ENCODE data around the gene DMD.
"Not testable (repeated sequence)": the region's sequence is repeated elsewhere in the genome, so short reads cannot be mapped to it uniquely, and the experiment has no call there.

The DMD gene

GRCh38 chrX:31377821-31378220 is 1833.5 kb downstream of the DMD start:
- not testable (repeated sequence) for DNase-seq

DNA sequence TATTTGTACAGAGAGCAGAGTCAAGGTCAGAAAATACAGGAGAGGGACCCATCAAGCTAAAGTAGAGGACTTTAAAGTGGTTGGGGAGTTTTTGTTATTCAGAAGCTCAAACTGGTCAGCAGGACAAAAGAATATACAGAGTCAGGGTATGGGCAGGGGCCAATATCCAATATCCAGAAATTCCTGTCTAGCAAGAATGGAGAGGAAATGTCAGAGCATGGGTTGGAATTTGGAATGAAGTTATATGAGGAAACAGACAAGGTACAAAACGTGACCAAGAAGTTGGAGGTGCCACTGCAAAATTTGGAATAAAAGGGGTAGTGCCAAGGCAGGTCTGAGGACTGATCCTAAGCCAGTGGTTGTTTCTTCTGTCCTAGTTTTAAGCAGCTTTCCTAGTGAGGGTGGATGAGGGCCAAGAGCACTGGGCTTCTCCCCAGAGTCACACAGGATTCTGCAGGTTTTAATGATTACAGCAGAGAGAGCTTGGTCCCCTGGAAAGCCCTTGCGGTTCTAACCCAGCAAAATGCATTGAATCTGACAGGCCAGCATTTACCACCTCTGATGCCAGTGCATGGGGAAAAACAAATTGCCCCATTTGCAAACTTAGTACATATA is 1834.8 kb downstream of the DMD start:
- no peak for DNase-seq

GRCh38 chrX:31374786-31375185 is 1836.6 kb downstream of the DMD start:
- DNase-seq: no peak

DNA sequence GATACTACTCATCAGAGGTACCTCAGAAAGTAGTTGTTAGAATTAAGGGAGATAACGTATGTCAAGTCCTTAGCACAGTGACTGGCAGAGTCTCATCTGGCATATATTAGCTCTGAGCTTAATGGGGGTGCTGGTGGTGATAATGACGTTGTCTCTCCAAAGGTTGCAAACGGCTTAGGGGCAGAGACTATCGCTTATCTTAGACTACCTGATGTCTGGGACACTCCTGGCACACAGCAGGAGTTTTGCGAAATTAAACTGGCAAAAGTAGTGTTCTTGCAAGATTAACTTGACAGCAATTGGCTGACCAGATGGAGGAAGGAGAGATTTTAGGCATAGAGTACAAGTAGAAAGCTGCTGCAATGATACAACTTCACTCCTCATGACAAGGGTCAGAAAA is 1839.4 kb downstream of the DMD start:
- DNase-seq: no peak

- DNase-seq: no peak
Measured at GRCh38 chrX:31367816-31368215, 1843.5 kb downstream of the DMD start.

- no peak for DNase-seq
Measured at GRCh38 chrX:31366041-31366440, 1845.3 kb downstream of the DMD start.

DNA sequence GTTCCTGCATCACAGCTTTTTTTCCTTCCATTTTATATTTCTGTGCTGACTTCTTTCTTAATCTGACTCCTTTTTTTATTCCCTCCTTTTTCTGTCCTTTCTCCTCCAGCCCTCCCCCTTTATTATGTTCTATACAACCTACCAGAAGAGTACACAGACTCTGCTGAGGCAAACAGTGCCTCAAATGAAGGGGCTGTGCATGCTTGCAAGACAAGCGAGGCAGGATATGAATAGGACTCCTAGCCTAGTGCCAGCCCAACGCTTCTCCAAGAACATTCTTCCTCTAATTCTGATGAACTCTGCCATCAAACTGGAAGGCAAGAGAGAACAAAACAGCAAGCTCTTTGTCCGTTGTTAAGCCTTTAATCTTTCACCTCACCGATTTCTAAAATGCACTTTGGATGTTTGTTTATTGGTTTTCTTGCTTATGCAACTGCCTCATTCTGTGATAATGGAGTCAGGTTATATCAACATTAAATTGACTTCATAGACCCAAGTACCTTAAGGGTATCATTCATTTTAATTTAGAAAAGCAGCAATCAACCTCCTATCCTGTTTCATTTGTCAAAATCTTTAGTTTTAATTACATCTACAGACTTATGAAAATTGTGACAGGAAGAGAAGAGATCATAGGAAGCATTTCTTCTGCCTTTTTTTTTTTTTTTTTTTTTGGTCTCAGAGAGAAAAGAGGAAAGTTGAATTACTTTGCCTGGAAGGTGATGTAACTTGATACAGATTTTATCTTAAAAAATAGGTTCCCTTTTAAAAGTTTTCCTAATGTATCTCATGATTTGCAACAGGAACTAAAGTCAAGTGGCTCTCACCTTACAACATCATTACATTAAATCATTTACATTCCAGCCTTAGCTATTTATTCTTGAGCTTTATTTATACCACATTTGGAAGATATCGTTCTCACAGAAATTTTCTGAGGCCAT is 1854.8 kb downstream of the DMD start:
- DNase-seq: no peak

- no peak for DNase-seq
Measured at GRCh38 chrX:31355206-31355955, 1856.0 kb downstream of the DMD start.

DNA sequence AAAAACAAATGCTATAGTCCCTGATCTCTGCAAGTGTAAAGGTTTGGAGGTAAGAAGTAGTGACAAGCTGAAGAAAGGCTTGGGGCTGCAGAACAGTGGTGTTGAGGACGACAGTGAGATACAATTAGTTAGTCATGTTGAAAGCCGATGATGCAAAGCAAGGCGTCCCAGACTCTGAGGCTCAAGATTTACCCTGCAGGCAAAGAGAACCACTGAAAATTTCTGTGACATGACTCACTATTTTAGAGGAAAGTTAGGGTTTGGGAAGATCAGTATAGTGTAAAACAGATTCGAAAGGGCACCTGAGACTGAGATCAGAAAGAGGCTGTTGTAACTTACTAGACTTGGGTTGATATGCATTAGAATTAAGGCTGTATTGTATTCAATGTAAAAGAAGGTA is 1858.3 kb downstream of the DMD start:
- no peak for DNase-seq

DNA sequence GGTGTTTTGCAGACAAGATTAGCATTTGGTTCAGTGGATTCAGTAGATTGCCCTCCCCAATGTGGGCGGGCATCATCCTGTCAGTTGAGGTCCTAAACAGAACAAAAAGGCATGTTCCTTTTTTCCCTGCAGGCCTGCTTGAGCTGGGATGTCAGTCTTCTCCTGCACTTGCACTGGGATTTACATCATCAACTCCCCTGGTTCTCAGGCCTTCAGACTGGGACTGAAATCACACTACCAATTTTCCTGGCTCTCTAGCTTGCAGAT is 1860.6 kb downstream of the DMD start:
- no peak for DNase-seq

GRCh38 chrX:31349515-31349914 is 1861.8 kb downstream of the DMD start:
- no peak for DNase-seq

DNA sequence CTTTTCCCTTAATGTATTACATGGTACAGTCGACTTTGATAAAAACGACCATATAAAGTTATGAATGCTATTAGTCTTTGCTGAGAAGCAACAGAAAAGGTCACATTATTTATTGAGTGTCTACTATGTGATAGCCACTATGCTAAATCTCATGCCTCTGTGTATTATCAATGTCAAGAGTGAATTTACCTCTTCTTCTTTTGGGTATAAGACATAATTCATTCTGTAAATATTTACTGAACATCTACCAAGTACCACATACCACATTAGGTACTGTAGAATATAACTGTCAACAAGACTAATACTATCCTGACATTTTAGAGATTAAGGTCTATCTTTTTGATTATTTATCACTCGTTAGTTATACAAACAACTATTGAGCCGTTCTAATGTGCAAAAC is 1870.8 kb downstream of the DMD start:
- DNase-seq: no peak

DNA sequence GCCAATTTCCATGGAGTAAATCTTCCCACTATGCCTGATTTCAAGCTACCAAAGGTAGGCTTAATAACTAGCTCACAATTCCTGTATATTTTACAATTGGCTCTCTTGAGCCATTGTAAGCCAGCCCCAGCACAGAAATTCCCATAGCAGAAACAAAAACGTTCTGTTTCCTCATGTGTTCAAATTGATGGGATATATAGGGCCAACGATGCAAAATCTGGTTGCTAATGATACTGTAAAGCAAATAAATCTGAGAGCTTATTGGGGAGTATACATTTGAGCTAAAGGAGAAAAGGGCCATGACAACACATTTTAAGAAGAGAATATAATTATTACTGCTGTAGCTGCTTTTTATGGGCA is 1872.4 kb downstream of the DMD start:
- DNase-seq: no peak

DNA sequence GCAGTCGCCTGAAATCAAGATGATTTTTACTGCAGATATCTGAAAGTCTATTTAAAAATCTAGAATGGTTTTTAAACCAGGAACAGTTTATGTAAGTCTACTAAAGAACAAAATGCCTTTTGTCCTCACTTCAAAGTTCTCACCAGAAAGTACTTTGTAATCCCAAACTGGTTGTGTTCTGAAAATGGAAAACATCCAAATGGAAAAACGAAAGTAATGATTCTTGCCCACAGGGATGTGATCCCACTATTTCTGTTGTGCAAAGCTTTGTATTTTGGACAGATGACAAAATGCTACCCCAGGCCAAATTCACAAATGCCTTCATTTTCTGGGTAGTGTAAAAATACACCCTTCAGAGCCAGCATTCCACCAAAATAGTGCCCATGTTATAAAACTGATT is 1874.0 kb downstream of the DMD start:
- no peak for DNase-seq

- no peak for DNase-seq
Measured at GRCh38 chrX:31336419-31336818, 1874.9 kb downstream of the DMD start.

DNA sequence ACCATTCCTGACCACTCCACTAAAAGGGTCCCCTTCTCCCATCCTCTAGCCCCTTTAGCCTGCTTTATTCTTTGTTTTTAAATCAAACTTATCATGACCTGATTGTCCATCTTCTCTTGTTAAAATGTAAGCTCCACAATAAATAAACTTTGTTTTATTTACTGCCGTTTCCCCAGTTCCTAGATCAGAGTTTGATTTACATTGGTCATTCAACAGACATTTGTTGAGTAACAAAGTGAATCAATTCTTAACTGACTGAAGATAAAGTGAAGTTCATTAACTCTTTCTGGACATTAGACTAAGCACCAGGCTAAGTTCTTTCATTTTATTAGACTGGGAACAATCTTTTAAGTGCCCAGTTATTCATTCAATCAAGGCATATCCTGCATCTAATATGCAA is 1876.4 kb downstream of the DMD start:
- DNase-seq: no peak

GRCh38 chrX:31333165-31333831 is 1878.1 kb downstream of the DMD start:
- DNase-seq: no peak

DNA sequence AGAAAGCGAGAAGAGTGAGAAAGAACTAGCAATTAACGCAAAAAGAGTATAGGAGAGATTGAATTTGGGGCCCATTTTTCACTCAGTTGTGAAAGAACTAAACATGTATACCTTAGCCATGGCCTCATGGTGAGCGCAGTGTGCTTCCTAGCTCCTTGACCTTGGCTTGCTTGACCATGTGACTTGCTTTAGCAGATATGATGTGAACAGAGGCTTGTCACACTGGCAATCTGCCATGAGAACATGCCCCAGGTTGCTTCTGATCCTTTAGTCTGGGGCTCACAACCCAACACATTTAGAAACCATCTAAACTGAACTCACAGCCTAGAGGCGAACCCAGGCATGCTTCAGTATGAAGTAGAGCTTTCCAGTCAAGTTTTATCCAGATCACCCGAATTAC is 1879.4 kb downstream of the DMD start:
- no peak for DNase-seq

DNA sequence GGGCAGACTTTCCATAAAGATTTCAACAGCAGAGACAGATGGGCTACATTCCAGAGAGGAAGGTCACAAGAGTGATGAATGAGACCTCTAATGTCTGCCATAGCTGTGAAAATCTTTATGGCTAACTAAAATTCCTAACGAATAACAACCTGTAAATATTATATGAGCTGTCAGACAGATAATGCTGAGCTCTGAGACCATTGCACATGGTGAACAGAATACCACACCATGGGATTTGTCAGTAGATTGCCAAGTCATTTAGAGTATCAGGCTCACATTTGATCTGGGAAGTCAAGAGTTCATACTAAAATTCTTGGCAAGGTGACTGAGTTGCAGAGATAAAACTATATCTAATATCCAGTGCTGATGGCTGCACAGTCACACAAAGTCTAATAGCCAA is 1880.3 kb downstream of the DMD start:
- DNase-seq: no peak

DNA sequence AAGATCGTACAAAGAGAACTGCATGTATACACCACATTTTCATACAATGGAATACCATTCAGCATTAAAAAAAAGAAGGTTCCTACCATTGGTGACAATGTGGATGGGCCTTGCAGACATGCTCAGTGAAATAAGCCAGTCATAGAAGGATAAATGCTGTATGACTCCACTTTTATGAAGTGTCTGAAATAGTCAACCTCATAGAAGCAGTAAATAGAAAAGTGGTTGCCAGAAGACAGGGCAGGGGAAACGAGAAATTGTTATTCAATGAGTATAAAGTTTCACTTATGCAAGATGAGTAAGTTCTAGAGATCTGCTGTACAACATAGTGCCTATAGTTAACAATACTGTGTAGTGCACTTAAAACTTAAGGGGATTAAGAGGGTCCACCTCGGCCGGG is 1882.1 kb downstream of the DMD start:
- DNase-seq: no peak

DNA sequence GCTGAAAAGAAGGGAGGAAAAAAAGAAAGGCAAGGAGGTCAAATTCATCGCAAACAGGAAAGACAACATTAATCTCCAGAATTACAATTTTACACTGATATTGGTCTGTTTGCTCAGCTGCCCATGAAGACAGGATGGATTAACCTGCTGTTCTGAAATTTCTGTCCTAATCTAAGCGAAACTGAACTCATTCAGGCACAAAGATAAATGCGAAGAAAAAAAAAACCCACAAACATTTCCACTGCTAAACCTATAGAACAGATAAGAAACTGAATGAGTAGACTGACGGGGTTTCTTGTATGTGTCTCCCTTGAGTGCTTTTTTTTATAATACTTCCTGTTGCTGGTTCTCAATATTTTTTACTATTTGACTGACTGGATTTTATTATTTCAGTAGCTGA is 1887.7 kb downstream of the DMD start:
- DNase-seq: no peak

DNA sequence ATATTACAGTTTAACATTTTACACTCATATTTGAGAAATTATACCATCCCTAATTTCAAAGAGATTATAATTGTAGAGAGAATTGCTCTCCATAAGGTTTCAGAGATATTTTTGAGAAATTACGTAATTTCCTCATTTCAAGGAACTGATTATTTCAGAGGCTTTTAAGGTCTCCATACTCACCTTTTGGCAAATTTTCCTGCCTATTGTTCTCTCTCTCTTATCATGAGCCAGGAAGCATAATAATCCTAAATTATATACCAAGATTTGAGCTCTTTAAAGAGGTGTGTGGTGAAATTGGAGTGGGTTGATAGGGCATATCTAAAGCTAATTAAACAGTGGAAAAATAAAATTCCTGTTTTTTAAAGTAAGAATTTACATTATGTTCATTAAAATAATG is 1890.6 kb downstream of the DMD start:
- no peak for DNase-seq

DNA sequence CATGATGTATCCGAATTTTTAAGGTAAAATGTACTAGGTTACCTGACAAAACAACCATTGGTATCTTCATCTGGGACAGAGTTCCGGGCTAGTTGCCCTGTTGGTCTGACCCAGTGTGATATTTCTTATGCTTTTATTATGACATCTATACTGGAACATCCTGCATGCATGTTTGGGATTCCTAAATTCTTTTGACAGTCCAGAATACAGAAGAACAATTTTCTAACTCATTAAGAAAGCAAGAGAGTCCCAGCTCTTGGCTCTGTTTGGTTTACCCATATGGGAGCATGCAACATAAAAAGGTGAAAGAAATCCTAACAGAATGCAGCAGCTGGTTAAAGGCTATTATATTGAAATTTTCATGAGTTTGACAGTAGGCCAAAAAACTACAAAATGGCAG is 1891.8 kb downstream of the DMD start:
- no peak for DNase-seq

DNA sequence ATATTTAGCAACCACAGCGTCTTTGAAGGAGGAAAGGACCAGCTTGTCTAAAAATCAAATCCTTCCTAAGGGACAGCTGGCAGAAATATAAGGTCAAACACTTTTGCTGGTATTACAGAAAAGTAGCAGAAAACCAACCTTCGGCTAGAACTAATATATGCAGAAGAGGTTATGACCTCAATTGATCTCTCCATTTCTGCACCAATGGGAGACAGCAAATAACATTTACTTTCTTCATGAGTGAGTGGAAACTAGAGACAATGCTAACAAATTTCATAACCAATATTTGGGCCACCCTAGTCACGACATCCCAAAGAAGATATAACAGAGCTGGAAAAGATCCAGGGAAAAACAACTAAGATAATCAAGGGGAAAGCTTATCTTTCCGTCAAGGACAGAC is 1892.5 kb downstream of the DMD start:
- DNase-seq: no peak
